Karpas-422 (cell line): Measurements from ENCODE around the gene SLC25A11. TPM values are rescaled to one million over a fixed set of nuclear protein-coding genes. Genes with fewer than 3 reads are reported as not detected.

ENCODE experiments used
- small RNA-seq: library from RNA; depleted of rRNA; stranded (forward); fragments of <200 nt; gene quantifications from one replicate; pipeline ENCODE3, GENCODE V24; 2014
- total RNA-seq: library from RNA; depleted of rRNA; stranded (reverse); fragments of >200 nt; shearing (Covaris generic); gene quantifications from 2 replicates; pipeline ENCODE4 v1.2.3, GENCODE V29; 2014; ENCODE audit warnings: low replicate concordance; rRNA removed

SLC25A11 gene
- total RNA-seq, 1 experiment from 2014 or later, result 79.0 TPM

Small RNA genes within 50 kb of the gene (small RNA-seq; reads per million reads assigned to genes)
- gene MIR6864 (0.16 reads per million), gene MIR6865 (not detected)

Other genes starting within 250 kb of the SLC25A11 start
- 27.7 and 34.6 TPM in 2 replicates for gene PELP1, start 235.9 kb downstream of the SLC25A11 start, total RNA-seq
- gene ARRB2, start 229.4 kb downstream of the SLC25A11 start, total RNA-seq, result 19.1 and 53.9 TPM in 2 replicates
- 20.3 and 21.0 TPM in 2 replicates for gene MED11, start 208.6 kb downstream of the SLC25A11 start, total RNA-seq
- not detected in 2 replicates for gene ZMYND15, start 200.2 kb downstream of the SLC25A11 start, total RNA-seq
- 1.3 and 2.2 TPM in 2 replicates for gene CXCL16, start 200.1 kb downstream of the SLC25A11 start, total RNA-seq
- not detected in 2 replicates for gene TM4SF5, start 168.2 kb downstream of the SLC25A11 start, total RNA-seq
- gene VMO1, start 153.7 kb downstream of the SLC25A11 start, total RNA-seq, result not detected in 2 replicates
- gene GLTPD2, start 151.1 kb downstream of the SLC25A11 start, total RNA-seq, result not detected in 2 replicates
- 118 and 168 TPM in 2 replicates for gene PSMB6, start 143.9 kb downstream of the SLC25A11 start, total RNA-seq
- gene PLD2, start 132.9 kb downstream of the SLC25A11 start, total RNA-seq, result 13.1 and 23.3 TPM in 2 replicates
- gene MINK1, start 106.7 kb downstream of the SLC25A11 start, total RNA-seq, result 28.7 and 56.6 TPM in 2 replicates
- 0.26 and 0.43 TPM in 2 replicates for gene C17orf107, start 40.5 kb downstream of the SLC25A11 start, total RNA-seq
- gene CHRNE, start 36.9 kb downstream of the SLC25A11 start, total RNA-seq, result 0.11 and 0.22 TPM in 2 replicates
- not detected in 2 replicates for gene GP1BA, start 7.8 kb downstream of the SLC25A11 start, total RNA-seq
- gene RNF167, start 222 bp upstream of the SLC25A11 start, total RNA-seq, result 49.9 and 50.5 TPM in 2 replicates
- gene PFN1, start 8.5 kb upstream of the SLC25A11 start, total RNA-seq, result 748 and 1,567 TPM in 2 replicates
- gene ENO3, start 11.1 kb upstream of the SLC25A11 start, total RNA-seq, result 31.1 and 31.6 TPM in 2 replicates
- 24.6 and 40.7 TPM in 2 replicates for gene SPAG7, start 27.8 kb upstream of the SLC25A11 start, total RNA-seq
- gene CAMTA2, start 47.6 kb upstream of the SLC25A11 start, total RNA-seq, result 9.5 and 15.6 TPM in 2 replicates
- gene INCA1, start 57.5 kb upstream of the SLC25A11 start, total RNA-seq, result not detected in 2 replicates
- 10.2 and 19.0 TPM in 2 replicates for gene KIF1C, start 57.9 kb upstream of the SLC25A11 start, total RNA-seq
- not detected in 2 replicates for gene SLC52A1, start 95.4 kb upstream of the SLC25A11 start, total RNA-seq
- 0.63 and 0.72 TPM in 2 replicates for gene ZFP3, start 138.4 kb upstream of the SLC25A11 start, total RNA-seq
- 11.3 and 19.7 TPM in 2 replicates for gene ZNF232, start 171.8 kb upstream of the SLC25A11 start, total RNA-seq
- gene USP6, start 176.0 kb upstream of the SLC25A11 start, total RNA-seq, result not detected in 2 replicates